ENCODE data around the gene RTN4IP1.
"Not testable (repeated sequence)": the region's sequence is repeated elsewhere in the genome, so short reads cannot be mapped to it uniquely, and the experiment has no call there.

The RTN4IP1 gene

GRCh38 chr6:106613590-106613989 is 15.7 kb downstream of the RTN4IP1 start:
- H3K4me1 ChIP-seq (ENCODE audit: control insufficient read depth, insufficient read depth, low read length, poor library complexity, severe bottlenecking) = no peaks in the 10 kb centered on the region
- H3K4me3 ChIP-seq (ENCODE audit: extremely low read depth, insufficient read depth, low read length, poor library complexity, severe bottlenecking) = no peak overlapping the region
- 33% methylated on average over 1 of the region's 1 CpG; no CpG with 5 or more reads in 1 of the 2 experiments for WGBS, 2 experiments (ENCODE audit: insufficient coverage in 2 of 2)
- no peak overlapping the region for H3K27ac ChIP-seq (ENCODE audit: low read depth, low read length, severe bottlenecking)
- no peaks in the 10 kb centered on the region for H3K36me3 ChIP-seq (ENCODE audit: control insufficient read depth, insufficient read depth, low read length)
- no peaks in the 10 kb centered on the region for H3K9me3 ChIP-seq (ENCODE audit: control insufficient read depth, low read length)

- H3K9me3 ChIP-seq (ENCODE audit: control insufficient read depth, low read length) = no peaks in the 10 kb centered on the region
Measured at GRCh38 chr6:106612671-106613416, 16.5 kb downstream of the RTN4IP1 start.

GRCh38 chr6:106611030-106611429 is 18.3 kb downstream of the RTN4IP1 start:
- Histone ChIP-seq H3K4me1 (ENCODE audit: control insufficient read depth, insufficient read depth, low read length, poor library complexity, severe bottlenecking) (no peaks in the 10 kb centered on the region), H3K9me3 (ENCODE audit: control insufficient read depth, low read length) (no peaks in the 10 kb centered on the region), H3K36me3 (ENCODE audit: control insufficient read depth, insufficient read depth, low read length) (no peaks in the 10 kb centered on the region), H3K27ac (ENCODE audit: low read depth, low read length, severe bottlenecking) (no peak overlapping the region), H3K4me3 (ENCODE audit: extremely low read depth, insufficient read depth, low read length, poor library complexity, severe bottlenecking) (no peak overlapping the region)
- 90 to 100% methylated on average over 1 to 2 of the region's 2 CpGs for WGBS, 2 experiments (ENCODE audit: insufficient coverage in 2 of 2)

More at GRCh38 chr6:106612671-106613416, 16.5 kb downstream of the RTN4IP1 start:
- no CpG with 5 or more reads among the region's 9 CpGs for WGBS, 2 experiments (ENCODE audit: insufficient coverage in 2 of 2)
- H3K27ac ChIP-seq (ENCODE audit: low read depth, low read length, severe bottlenecking) = no peak overlapping the region
- no peaks in the 10 kb centered on the region for H3K36me3 ChIP-seq (ENCODE audit: control insufficient read depth, insufficient read depth, low read length)
- H3K4me1 ChIP-seq (ENCODE audit: control insufficient read depth, insufficient read depth, low read length, poor library complexity, severe bottlenecking) = no peaks in the 10 kb centered on the region
- no peak overlapping the region for H3K4me3 ChIP-seq (ENCODE audit: extremely low read depth, insufficient read depth, low read length, poor library complexity, severe bottlenecking)

- Histone ChIP-seq H3K27ac (ENCODE audit: low read depth, low read length, severe bottlenecking) (no peak overlapping the region), H3K9me3 (ENCODE audit: control insufficient read depth, low read length) (no peaks in the 10 kb centered on the region), H3K36me3 (ENCODE audit: control insufficient read depth, insufficient read depth, low read length) (no peaks in the 10 kb centered on the region), H3K4me1 (ENCODE audit: control insufficient read depth, insufficient read depth, low read length, poor library complexity, severe bottlenecking) (no peaks in the 10 kb centered on the region), H3K4me3 (ENCODE audit: extremely low read depth, insufficient read depth, low read length, poor library complexity, severe bottlenecking) (no peak overlapping the region)
- WGBS, 2 experiments (ENCODE audit: insufficient coverage in 2 of 2) = 74 to 79% methylated on average over 6 of the region's 6 CpGs
Measured at GRCh38 chr6:106609699-106610098, 19.6 kb downstream of the RTN4IP1 start.

GRCh38 chr6:106608080-106608668 is 21.1 kb downstream of the RTN4IP1 start:
- Histone ChIP-seq H3K4me3 (ENCODE audit: extremely low read depth, insufficient read depth, low read length, poor library complexity, severe bottlenecking) (no peak overlapping the region), H3K36me3 (ENCODE audit: control insufficient read depth, insufficient read depth, low read length) (no peaks in the 10 kb centered on the region), H3K4me1 (ENCODE audit: control insufficient read depth, insufficient read depth, low read length, poor library complexity, severe bottlenecking) (no peaks in the 10 kb centered on the region), H3K27ac (ENCODE audit: low read depth, low read length, severe bottlenecking) (no peak overlapping the region), H3K9me3 (ENCODE audit: control insufficient read depth, low read length) (no peaks in the 10 kb centered on the region)
- WGBS, 2 experiments (ENCODE audit: insufficient coverage in 2 of 2) = 0 to 9% methylated on average over 1 of the region's 2 CpGs

- no peaks in the 10 kb centered on the region for H3K36me3 ChIP-seq (ENCODE audit: control insufficient read depth, insufficient read depth, low read length)
- no peak overlapping the region for H3K27ac ChIP-seq (ENCODE audit: low read depth, low read length, severe bottlenecking)
- no peaks in the 10 kb centered on the region for H3K9me3 ChIP-seq (ENCODE audit: control insufficient read depth, low read length)
- no peaks in the 10 kb centered on the region for H3K4me1 ChIP-seq (ENCODE audit: control insufficient read depth, insufficient read depth, low read length, poor library complexity, severe bottlenecking)
- 100% methylated on average over 1 of the region's 2 CpGs; no CpG with 5 or more reads in 1 of the 2 experiments for WGBS, 2 experiments (ENCODE audit: insufficient coverage in 2 of 2)
- no peak overlapping the region for H3K4me3 ChIP-seq (ENCODE audit: extremely low read depth, insufficient read depth, low read length, poor library complexity, severe bottlenecking)
Measured at GRCh38 chr6:106600329-106600728, 29.0 kb downstream of the RTN4IP1 start.

- Histone ChIP-seq H3K4me1 (ENCODE audit: control insufficient read depth, insufficient read depth, low read length, poor library complexity, severe bottlenecking) (no peaks in the 10 kb centered on the region), H3K27ac (ENCODE audit: low read depth, low read length, severe bottlenecking) (no peak overlapping the region), H3K9me3 (ENCODE audit: control insufficient read depth, low read length) (no peaks in the 10 kb centered on the region), H3K36me3 (ENCODE audit: control insufficient read depth, insufficient read depth, low read length) (no peaks in the 10 kb centered on the region), H3K4me3 (ENCODE audit: extremely low read depth, insufficient read depth, low read length, poor library complexity, severe bottlenecking) (no peak overlapping the region)
- WGBS, 2 experiments (ENCODE audit: insufficient coverage in 2 of 2) = no CpG with 5 or more reads among the region's 2 CpGs
Measured at GRCh38 chr6:106599440-106599839, 29.9 kb downstream of the RTN4IP1 start.

- WGBS, 2 experiments (ENCODE audit: insufficient coverage in 2 of 2) = 89 to 100% methylated on average over 1 to 2 of the region's 3 CpGs
- Histone ChIP-seq H3K27ac (ENCODE audit: low read depth, low read length, severe bottlenecking) (no peak overlapping the region), H3K4me3 (ENCODE audit: extremely low read depth, insufficient read depth, low read length, poor library complexity, severe bottlenecking) (no peak overlapping the region)
Measured at GRCh38 chr6:106591111-106591825, 38.0 kb downstream of the RTN4IP1 start.

GRCh38 chr6:106588937-106589336 is 40.4 kb downstream of the RTN4IP1 start:
- H3K27ac ChIP-seq (ENCODE audit: low read depth, low read length, severe bottlenecking); H3K4me1 ChIP-seq (ENCODE audit: control insufficient read depth, insufficient read depth, low read length, poor library complexity, severe bottlenecking); H3K36me3 ChIP-seq (ENCODE audit: control insufficient read depth, insufficient read depth, low read length); H3K9me3 ChIP-seq (ENCODE audit: control insufficient read depth, low read length); H3K4me3 ChIP-seq (ENCODE audit: extremely low read depth, insufficient read depth, low read length, poor library complexity, severe bottlenecking): not testable (repeated sequence)
- no CpG with 5 or more reads among the region's 5 CpGs for WGBS, 2 experiments (ENCODE audit: insufficient coverage in 2 of 2)

More at GRCh38 chr6:106591111-106591825, 38.0 kb downstream of the RTN4IP1 start:
- H3K36me3 ChIP-seq (ENCODE audit: control insufficient read depth, insufficient read depth, low read length) = no peaks in the 10 kb centered on the region
- no peaks in the 10 kb centered on the region for H3K4me1 ChIP-seq (ENCODE audit: control insufficient read depth, insufficient read depth, low read length, poor library complexity, severe bottlenecking)
- H3K9me3 ChIP-seq (ENCODE audit: control insufficient read depth, low read length) = no peaks in the 10 kb centered on the region

GRCh38 chr6:106586815-106587415 is 42.4 kb downstream of the RTN4IP1 start:
- no peaks in the 10 kb centered on the region for H3K9me3 ChIP-seq (ENCODE audit: control insufficient read depth, low read length)
- 94 to 97% methylated on average over 4 of the region's 4 CpGs for WGBS, 2 experiments (ENCODE audit: insufficient coverage in 2 of 2)
- no peaks in the 10 kb centered on the region for H3K36me3 ChIP-seq (ENCODE audit: control insufficient read depth, insufficient read depth, low read length)
- no peak overlapping the region for H3K27ac ChIP-seq (ENCODE audit: low read depth, low read length, severe bottlenecking)
- no peak overlapping the region for H3K4me3 ChIP-seq (ENCODE audit: extremely low read depth, insufficient read depth, low read length, poor library complexity, severe bottlenecking)
- no peaks in the 10 kb centered on the region for H3K4me1 ChIP-seq (ENCODE audit: control insufficient read depth, insufficient read depth, low read length, poor library complexity, severe bottlenecking)

Data from mesodermal cell (in vitro differentiated cells).